GM13976 (cell line): Measurements from ENCODE around the gene DNAH12.
"Not testable (repeated sequence)": the region's sequence is repeated elsewhere in the genome, so short reads cannot be mapped to it uniquely, and the experiment has no call there.

Experiments
- DNase-seq: peaks from one replicate; pipeline ENCODE4 v3.0.0; 2012; ENCODE audit warnings: low spot score
- CTCF ChIP-seq: IDR thresholded peaks from 2 replicates; pipeline ENCODE4 v1.5.1; 2012; ENCODE audit warnings: borderline replicate concordance, mild to moderate bottlenecking; ENCODE audit not compliant: insufficient read depth; ENCODE audit errors: extremely low read depth, missing control alignments, control extremely low read depth
- in situ Hi-C: fragments of 300-500 bp; cut with MboI; formaldehyde crosslinking; loops from one replicate; pipeline ENCODE4 v1.12.0; 2022; ENCODE audit warnings: low sequenced_read_pairs, mixed read lengths, inconsistent platforms; ENCODE audit not compliant: unreplicated experiment

The DNAH12 gene

GRCh38 chr3:57389271-57389670 lies 154.9 kb downstream of the DNAH12 start:
- TF ChIP-seq CTCF: no peak
- DNase-seq: no peak
- in situ Hi-C loops: no loop called here

GRCh38 chr3:57386307-57386706 lies 157.8 kb downstream of the DNAH12 start:
- in situ Hi-C loops: no loop called here
- no peak for DNase-seq
- no peak for TF ChIP-seq CTCF

DNA sequence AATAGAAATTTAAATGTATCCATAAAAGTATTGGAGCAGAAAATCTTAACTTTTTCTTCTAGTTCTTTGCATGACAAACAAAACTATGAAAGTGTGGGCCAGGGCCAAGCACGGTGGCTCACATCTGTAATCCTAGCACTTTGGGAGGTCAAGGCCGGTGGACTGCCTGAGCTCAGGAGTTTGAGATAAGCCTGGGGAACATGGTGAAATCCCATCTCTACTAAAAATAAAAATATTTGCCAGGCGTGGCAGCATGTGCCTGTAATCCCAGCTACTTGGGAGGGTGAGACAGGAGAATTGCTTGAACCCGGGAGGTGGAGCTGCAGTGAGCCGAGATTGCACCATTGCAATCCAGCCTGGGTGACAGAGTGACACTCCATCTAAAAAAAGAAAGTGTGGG lies 158.6 kb downstream of the DNAH12 start:
- TF ChIP-seq CTCF: no peak
- DNase-seq: no peak
- in situ Hi-C loops: no loop called here

- no peak for DNase-seq
- TF ChIP-seq CTCF: no peak
- in situ Hi-C loops: no loop called here
Observed at GRCh38 chr3:57383838-57384237, 160.3 kb downstream of the DNAH12 start.

DNA sequence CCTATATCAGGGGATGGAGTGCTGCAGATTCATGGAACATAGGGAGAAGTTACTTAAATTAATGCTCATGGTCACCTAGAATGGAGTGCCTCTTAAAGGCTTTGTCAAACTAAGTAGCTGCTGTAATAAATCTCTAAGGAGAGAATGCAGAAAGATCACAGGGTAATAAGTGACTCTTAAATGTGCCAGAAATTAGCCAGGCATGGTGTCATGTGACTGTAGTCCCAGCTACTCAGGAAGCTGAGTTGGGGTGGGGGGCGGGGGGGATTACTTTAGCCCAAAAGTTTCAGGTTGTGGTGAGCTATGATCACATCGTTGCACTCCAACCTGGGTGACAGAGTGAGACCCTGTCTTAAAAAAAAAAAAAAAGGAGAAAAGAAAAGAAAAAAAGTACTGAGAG lies 160.7 kb downstream of the DNAH12 start:
- no peak for DNase-seq
- no peak for TF ChIP-seq CTCF
- in situ Hi-C loops: no loop called here

DNA sequence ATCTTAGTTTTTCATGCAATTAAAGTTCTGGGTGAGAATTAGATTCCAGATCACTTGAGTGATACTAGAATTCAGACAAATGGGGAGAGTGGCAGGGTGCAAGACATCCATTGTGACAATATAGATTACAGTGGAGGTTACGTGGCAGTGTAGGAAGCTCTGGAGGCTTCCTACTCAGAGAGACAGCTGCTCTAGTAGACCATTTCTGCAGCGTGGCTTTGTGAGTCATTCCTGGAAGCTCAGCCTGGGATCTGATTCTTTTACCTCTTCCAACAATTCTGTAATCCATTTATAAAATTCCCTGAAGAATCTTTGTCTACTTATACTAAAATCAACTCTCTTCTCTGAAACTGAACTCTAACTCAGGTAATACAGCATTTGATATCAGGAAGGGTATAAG lies 161.2 kb downstream of the DNAH12 start:
- no peak for DNase-seq
- TF ChIP-seq CTCF: no peak
- in situ Hi-C loops: no loop called here

DNA sequence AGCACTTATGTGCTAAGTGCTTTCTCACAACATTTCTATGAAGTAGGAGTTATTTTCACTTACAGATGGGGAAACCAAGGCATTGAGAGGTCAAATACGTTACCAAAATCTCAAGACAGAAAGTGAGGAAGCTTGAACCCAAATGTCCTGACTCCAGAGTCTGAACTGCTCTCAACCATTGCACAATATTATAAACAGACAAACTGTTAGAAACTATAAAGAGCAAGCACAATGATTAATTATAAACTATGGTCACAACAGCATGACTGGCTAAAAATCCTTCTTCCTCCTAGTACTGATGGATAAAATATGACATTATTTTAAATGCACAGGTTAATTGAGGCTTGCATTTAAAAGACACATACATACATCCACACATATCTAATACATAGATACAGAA lies 173.8 kb downstream of the DNAH12 start:
- no peak for DNase-seq
- in situ Hi-C loops: no loop called here
- no peak for TF ChIP-seq CTCF

GRCh38 chr3:57365089-57365488 lies 179.1 kb downstream of the DNAH12 start:
- DNase-seq, in situ Hi-C loops: not testable (repeated sequence)

GRCh38 chr3:57356275-57356674 lies 187.9 kb downstream of the DNAH12 start:
- in situ Hi-C loops, DNase-seq: not testable (repeated sequence)
